VCaP (cell line): ENCODE data around the gene OR13C4.

Experiments used
- H3K27ac ChIP-seq: fragments of 450-650 bp; 2 replicates; pipeline ENCODE4 v1.5.1; 2017
- TF ChIP-seq, protein P1 (sequence below): fragments of 450-650 bp; conservative IDR thresholded peaks from 2 replicates; pipeline ENCODE4 v1.5.1; 2017; ENCODE audit warnings: mild to moderate bottlenecking, moderate library complexity

OR13C4 gene

GRCh38 chr9:104503440-104503839, 23.6 kb downstream of the OR13C4 start:
- H3K27ac ChIP-seq = no peak overlapping the region
- TF ChIP-seq, protein P1, sequence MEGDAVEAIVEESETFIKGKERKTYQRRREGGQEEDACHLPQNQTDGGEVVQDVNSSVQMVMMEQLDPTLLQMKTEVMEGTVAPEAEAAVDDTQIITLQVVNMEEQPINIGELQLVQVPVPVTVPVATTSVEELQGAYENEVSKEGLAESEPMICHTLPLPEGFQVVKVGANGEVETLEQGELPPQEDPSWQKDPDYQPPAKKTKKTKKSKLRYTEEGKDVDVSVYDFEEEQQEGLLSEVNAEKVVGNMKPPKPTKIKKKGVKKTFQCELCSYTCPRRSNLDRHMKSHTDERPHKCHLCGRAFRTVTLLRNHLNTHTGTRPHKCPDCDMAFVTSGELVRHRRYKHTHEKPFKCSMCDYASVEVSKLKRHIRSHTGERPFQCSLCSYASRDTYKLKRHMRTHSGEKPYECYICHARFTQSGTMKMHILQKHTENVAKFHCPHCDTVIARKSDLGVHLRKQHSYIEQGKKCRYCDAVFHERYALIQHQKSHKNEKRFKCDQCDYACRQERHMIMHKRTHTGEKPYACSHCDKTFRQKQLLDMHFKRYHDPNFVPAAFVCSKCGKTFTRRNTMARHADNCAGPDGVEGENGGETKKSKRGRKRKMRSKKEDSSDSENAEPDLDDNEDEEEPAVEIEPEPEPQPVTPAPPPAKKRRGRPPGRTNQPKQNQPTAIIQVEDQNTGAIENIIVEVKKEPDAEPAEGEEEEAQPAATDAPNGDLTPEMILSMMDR = no peak

DNA sequence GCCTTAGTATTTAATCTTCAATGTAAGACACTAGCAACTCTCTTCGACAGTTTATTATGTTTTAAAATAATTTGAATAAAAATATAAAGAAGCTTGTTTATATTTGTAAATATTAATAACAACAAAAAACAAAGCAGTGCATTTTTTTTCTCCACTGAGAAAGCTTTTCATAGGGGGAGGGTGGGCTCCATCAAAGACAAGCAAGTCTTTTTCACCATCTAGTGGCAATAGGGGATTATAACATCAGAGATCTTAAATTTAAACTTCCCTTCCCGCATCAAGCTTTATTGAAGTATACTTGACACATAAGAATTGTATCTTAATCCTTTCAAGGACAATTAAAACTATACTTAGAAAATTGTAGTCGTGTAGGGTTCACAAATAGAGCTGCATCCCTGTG, 32.2 kb downstream of the OR13C4 start:
- H3K27ac ChIP-seq = no peak overlapping the region
- TF ChIP-seq, protein P1 = peak; percentile 75

- H3K27ac ChIP-seq = no peak overlapping the region
- TF ChIP-seq, protein P1 = no peak
Measured at GRCh38 chr9:104485014-104485413, 42.0 kb downstream of the OR13C4 start.

DNA sequence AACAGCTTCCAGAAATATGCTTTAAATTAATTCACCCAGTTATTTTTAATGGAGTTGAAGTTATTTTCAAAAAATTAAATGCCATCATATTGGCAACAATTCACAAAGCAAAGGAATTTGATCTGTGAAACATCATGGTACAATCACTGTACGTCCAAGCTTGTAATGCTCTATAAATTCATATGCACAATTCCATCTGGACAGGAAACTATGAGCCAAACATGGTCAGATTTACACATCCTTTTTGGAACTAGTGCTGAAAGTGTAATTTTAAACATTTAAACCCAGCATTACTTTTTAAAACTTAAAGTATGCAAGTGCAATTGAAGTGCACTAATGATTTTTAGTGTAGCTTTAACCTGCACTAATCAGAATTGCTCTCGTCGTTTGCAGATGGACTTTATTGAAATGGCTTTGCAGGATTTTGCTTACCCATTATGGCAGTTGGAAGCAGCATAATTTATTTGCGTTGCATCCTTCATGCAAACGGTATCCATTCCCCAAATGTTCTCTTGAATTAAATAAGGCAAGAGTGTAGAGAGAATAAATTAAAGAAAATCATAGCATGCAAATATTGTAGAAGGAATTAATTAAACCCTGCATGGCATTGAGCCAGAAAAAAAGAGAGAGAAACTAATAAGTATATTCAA, 44.0 kb downstream of the OR13C4 start:
- H3K27ac ChIP-seq = no peak overlapping the region
- TF ChIP-seq, protein P1 = no peak
